Right ventricle myocardium inferior (tissue), 1 donor: ENCODE results near the gene RPL11. TPM values are rescaled to one million over a fixed set of nuclear protein-coding genes. Genes with fewer than 3 reads are reported as not detected.
"Not testable (repeated sequence)": the region's sequence is repeated elsewhere in the genome, so short reads cannot be mapped to it uniquely, and the experiment has no call there.

Experiments
- ATAC-seq: fragments of 200-7000 bp; cut with Tn5 transposase; one replicate; pipeline ENCODE4 v1.9.1; 2020; ENCODE audit warnings: mild to moderate bottlenecking, moderate library complexity
- DNase-seq: peaks from one replicate; pipeline ENCODE4 v3.0.0; 2021; ENCODE audit errors: missing footprints
- intact Hi-C: fragments of 100-400 bp; cut with DNase I; formaldehyde crosslinking; loops from one replicate; pipeline ENCODE4 v1.11.0; 2022
- long read RNA-seq: library from polyadenylated mRNA; unstranded; transcript quantifications from one replicate; pipeline ENCODE4 v2.0.0, GENCODE V29; 2021
- total RNA-seq: library from RNA; stranded (reverse); fragmentation: NEBNext Ultra II Directional; extraction: Animal tissue kit (Norgen Biotek cat#: 25700); gene quantifications from one replicate; pipeline ENCODE4 v1.2.1, GENCODE V29; 2021
- donor health status: DM: no; HTN: yes; CAD: no; lungs with severe emphysema.

RPL11 gene
- total RNA-seq, result 681 TPM
- long read RNA-seq, transcript RPL11-206 (6 exons, 1,017 nt), result major isoform, 192 of 290 reads
- long read RNA-seq, transcript RPL11-201 (6 exons, 660 nt), result minor isoform, 26 of 290 reads
- long read RNA-seq, partial matches to known transcripts, result 62 of 290 reads
- long read RNA-seq, other reads (novel, unspliced or antisense), result 5 of 290 reads

DNA sequence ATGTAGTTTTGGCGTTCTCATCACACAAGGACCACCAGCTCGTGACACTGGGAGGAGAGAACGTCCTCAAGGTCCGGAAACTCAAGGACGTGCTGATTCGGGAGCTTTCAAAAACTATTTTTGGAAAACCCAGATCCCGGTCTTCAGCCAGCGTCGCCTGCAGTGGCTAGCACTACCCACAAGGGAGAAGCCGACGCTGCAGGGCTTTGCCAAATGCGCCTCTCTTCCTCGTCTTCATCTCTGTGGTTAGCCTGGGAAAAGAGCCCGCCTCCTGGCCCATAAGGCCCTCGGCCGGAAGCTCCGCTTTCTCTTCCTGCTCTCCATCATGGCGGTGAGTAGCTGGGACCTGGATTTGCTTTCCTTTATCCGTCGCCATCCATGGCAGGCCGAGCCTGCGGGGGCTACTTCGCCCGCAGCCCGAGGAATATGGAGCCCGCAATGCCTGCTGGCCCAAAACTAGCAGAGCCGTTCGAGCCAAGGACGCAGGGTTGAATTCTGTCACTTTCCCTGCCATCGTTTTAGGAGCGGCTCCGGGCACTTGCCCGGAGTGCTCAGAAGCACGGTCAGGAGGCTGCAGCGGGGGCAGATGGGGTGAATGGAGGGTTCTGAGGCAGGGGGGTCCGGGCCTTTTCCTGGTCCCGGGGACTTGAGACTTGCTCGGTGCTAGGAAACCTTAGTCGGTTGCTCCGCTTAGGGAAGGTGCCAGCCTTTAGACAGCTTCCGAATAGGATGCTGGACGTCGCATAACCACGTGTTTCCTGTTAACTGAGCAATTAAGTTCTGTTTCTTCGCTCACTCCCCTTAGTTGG is at the start of gene RPL11:
TSS of gene RPL11 (plus strand) at position 308 of the 809 bp plus-strand sequence. CDS start at position 326, 18 bp downstream.
- intact Hi-C loops, result loop anchor here (5.0 kb wide), 1 partner anchor 51 kb away; the partner anchor contains the start of gene ELOA
- DNase-seq (peak; percentile 95), ATAC-seq (peak; percentile 100)

DNA sequence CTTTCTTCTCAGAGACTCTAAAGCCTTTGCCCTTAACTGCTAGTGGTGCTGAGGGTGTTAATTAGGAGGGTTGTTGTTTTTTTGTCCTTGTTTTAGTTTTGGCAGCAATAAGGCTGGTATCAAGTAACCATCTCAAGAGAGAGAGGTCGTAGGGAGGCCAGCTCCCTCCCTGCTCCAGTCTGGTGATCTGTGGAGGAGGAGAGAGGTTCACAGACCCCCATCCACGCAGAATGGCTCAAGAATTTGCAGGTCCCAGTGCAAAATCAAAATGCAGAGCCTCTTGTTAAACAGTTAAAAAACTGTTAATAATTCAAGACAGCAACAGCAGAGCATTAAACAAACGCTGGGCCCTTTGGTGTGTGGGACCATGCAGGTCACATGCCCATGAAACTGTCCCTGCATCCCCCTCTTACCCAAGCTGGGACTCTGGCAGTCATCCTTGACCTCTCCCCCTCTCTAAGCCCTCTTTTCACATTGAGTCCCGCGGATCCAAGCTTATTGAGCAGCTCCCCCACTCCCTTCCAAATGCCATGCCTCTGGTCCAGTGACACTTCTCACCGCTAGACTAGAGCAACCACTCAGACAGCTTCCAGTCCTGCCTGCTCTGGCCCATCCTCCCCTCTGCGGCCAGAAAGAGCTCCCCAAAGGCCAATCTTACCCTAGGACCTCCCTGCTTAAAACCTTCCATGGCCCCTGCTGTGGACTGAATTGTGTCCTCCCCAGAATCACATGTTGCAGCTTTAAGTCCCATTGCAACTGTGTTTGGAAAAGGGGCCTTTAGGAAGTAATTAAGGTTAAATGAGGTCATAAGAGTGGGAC is 47.7 kb upstream of the RPL11 start:
- intact Hi-C loops, result no loop called here
- DNase-seq, result peak; percentile 33
- peak; percentile 62 for ATAC-seq

DNA sequence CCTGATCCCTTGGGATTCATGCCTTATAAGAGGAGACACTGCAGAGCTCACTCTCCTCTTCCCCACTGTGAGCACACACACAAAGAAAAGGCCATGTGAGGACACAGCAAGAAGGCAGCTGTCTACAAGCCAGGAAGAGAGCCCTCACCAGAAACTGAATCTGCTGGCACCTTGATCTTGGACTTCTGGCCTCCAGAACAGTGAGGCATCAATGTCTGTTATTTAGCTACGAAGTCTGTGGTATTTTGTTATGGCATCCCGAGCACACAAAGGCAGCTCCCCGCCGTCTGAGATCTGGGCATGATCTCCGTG is 47.1 kb upstream of the RPL11 start:
- intact Hi-C loops, result no loop called here
- peak; percentile 34 for ATAC-seq
- DNase-seq, result no peak

DNA sequence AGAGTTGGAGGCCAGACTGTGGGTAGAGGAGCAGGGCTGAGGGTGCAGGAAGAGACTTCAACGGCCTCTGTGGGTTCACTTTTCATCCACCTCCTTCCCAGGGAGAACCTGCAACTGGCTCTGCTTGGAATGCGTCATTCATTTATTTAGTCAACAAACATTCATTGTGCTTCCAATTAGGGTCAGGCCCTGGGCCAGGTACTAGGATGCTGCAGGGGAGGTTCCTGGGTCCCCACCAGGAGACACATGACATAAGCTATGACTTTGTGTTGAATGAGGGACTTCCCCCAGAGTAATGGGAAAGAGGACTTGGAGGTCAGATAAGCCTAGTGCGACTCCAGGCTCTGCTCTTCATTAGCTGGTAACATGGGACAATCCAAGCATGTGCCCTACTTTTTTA is 46.3 kb upstream of the RPL11 start:
- intact Hi-C loops, result no loop called here
- ATAC-seq (no peak), DNase-seq (peak; percentile 37)

DNA sequence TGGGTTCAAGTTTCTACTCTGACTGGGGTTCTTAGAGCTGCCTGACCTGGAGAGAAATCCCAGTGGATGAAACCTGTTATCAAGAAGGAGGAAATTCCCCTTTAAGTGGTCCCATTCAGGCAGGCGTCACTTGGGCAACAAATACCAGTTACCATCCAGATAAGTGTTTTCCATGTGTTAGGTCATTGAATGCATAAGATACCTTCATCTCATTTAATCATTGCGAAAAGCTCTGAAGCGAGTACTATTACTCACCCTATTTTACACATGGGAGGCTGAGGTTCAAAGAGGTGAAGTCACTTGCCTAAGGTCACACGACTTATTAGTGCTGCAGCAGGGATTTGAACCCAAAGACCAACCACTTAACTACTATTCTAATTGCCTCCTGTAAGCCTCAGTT is 45.5 kb upstream of the RPL11 start:
- ATAC-seq, result no peak
- no peak for DNase-seq
- intact Hi-C loops, result no loop called here

DNA sequence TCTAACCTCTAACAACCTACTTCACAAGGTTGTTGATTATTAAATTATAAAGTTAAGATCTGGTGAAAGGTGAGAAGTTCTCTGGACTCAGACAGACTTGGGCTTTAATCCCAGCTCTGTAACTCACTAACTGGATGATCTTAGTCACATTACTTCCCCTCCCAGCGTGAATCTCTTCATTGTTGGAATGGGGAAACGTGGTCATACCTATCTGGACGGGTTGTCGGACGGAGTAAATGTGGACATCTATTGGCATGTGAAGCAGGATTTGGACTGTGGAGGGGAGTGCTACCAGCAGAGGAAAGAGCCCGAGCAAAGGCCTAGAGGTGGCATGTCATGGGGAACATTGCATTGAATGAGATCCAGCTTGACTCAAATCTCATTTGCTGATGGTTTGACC is 45.1 kb upstream of the RPL11 start:
- ATAC-seq (no peak), DNase-seq (no peak)
- intact Hi-C loops, result no loop called here

DNA sequence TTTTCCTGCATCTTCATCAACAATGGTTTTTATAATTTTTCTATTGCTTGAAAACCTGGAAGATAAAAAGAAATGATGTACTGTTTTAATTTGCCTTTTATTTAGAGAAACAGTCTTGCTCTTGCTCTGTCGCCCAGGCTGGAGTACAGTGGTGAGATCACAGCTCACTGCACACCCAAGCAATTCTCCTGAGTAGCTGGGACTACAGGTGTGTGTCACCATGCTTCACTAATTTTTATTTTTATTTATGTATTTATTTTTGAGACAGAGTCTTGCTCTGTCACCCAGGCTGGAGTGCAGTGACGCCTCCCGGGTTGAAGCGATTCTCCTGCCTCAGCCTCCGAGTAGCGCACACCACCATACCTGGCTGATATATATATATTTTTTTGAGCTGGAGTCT is 43.0 kb upstream of the RPL11 start:
- intact Hi-C loops, result no loop called here
- ATAC-seq, result no peak
- no peak for DNase-seq

DNA sequence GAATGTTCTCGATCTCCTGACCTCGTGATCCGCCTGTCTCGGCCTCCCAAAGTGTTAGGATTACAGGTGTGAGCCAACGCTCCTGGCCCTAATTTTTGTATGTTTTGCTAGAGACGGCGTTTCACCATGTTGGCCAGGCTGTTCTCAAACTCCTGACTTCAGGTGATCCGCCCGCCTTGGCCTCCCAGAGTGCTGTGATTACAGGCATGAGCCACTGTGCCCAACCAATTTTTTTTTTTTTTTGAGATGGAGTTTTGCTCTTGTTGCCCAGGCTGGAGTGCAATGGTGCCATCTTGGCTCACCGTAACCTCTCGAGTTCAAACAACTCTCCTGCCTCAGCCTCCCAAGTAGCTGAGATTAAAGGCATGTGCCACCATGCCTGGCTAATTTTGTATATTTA is 42.4 kb upstream of the RPL11 start:
- intact Hi-C loops, ATAC-seq: not testable (repeated sequence)
- peak; percentile 30 for DNase-seq

DNA sequence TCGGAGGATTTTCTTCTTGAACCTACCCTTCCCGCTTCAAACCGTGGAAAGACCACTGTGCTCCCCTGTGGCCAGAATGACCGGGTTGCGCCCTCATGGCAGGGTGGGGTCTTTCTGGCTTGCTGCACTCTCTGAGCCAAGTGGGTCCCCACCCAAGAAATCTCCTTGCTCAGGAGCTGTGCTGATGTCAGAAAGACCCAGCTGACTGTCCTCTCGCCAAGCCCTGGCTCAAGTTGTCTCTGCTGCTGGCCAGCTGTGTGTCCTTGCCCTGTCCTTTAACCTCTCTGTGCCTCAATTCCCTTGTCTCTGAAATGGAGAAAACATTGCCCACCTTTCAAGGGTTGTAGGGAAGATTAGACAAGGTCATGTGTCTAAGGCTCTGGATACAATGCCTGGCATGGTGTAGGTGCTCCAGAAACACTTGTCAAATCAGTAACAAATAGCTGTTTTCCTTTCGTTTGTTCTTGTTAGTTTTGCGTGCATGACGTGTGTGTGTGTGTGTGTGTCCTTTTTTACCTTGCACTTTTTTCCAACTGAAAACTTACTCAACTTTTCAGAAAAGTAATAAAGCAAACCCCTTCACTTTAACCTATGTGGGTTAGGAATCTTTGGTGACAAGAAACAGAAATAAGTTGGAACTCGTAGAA is 41.1 kb upstream of the RPL11 start:
- peak; percentile 86 for ATAC-seq
- DNase-seq, result peak; percentile 80

DNA sequence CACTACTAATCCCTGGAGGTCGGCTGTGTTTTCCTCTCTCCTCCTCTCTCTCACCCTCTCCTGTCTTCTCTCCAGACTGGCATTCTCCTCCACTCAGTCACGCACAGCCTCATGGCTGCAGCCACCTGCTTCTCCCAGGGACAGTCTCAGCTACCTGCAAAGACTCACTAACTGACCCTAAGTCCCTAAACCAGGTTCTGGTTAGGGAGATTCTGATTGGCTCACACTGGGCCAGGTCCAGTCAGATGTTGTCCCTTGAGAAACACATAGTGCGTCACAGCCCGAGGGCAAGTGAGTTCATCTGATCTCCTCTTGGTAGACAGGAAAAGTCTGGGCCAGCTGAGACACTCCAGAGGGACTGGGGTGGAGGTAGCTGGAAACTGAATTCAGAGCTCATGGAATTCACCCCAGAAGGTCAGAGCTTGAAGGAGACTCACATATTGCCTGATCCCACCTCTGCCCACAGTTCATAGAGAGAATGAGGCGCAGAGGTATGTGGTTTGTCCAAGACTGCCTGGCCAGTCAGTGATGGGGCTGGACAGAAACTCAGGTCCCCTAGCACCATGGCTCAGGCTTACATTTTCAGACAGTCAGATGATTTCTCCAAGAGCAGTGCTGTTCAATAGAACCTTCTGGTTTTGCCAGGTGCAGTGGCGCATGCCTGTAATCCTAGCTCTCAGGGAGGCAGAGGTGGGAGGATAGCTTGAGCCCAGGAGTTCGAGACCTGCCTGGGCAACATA is 40.4 kb upstream of the RPL11 start:
- ATAC-seq (peak; percentile 95), DNase-seq (peak; percentile 75)
- intact Hi-C loops, result no loop called here

More for the DNA sequence above, 41.1 kb upstream of the RPL11 start:
- intact Hi-C loops, result no loop called here

DNA sequence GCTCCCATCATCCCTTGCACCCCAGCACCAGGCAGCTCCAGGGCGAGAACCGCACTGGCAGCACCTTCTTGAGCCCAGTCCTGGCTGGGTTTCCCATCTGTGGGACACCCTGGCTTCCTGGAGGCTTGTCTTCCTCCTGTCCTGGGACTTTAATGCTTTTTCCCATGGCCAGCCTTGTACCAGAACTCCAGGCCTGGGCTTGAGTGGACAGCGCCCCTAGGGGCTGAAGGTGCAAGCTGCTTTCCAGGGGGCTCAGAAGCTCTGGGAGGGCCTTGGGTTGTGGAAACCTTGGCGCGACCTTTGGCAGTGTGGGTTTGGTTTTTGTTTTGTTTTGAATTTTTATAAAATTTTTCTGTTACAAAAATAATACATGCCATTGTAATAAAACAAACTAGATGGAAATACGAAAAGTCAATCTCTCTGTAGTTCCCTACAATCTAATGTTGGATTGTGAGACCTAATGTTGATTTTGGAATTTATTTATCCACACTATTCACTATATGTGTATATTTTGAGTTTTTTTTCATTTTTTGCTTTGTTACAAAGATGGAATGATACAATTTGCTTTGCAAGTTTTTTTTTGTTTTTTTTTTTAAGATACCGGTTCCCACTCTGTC is 33.8 kb upstream of the RPL11 start:
- intact Hi-C loops, result no loop called here
- ATAC-seq (peak; percentile 76), DNase-seq (no peak)

DNA sequence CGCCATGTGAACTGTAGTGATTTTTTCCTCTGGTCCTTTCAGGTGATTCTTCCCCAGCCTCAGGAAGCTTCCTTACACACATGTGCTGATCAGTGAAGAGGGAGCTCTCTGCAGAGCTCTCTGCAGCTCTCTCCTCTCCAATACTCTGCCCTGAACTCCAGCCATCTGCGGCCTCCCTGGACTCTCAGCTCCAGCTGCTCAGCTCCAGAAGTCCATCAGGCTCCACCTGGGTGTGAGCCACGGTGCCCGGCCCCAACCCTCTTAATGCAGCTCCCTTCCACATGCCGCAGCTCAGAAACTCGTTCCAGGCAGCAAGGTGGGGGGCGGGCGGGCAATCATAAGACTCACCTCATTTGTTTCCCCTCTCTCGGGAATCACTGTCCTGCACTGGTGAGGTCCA is 30.9 kb upstream of the RPL11 start:
- intact Hi-C loops, result no loop called here
- DNase-seq (no peak), ATAC-seq (no peak)

DNA sequence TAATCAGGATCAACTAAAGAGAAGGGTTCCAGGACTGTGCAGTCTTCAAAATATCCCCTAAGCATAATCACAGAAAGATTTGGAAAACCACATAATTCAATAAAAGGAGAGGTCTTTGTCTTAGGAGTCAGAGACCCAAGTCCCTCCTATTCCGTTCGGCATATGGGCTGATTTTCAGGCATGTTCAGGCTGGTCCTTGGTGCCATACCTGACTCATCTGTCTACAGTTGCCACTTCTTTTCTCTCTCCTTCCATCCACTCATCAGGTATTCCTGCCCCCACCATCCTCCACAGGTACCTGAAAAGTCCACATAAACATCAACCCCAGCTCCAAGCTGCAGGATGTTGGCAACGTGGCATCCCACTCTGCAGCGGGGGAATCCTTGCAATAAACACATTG is 29.7 kb upstream of the RPL11 start:
- no peak for DNase-seq
- intact Hi-C loops, result no loop called here
- no peak for ATAC-seq

DNA sequence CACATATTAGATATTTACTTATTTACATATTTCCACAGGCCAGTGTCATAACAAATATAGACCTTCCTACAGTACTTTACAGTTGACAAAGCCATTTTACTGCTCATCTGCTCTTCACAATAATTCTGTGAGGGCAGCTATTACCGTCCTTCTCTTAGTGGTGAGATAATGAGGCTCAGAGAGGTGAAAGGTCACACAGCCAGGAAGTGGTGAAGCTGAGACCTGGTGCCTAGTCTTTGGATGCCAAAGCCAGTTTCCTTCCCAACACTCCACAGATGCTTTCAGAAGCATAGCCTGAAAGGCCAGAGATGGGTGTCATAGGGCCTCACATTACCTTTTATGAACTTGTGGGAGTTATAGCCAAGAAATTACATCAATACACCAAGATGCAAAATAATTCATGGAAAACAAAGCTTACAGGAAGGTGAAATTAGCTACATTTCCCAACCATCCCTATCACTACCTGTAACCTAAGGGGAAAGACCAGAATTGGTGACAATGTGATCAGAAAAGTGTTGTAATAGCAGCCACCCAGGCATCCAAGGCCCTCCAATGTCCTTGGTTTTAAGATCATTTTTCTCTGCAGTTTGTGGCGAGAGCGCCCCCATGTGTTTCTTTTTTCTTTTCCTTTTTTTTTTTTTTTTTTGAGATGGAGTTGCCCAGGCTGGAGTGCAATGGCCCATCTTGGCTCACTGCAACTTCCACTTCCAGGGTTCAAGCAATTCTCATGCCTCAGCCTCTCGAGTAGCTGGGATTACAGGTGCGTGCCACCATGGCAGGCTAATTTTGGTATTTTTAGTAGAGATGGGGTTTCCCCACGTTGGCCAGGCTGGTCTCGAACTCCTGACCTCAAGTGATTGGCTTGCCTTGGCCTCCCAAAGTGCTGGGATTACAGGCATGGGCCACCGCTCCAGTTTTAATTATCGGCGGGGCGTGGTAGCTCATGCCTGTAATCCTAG is 26.5 kb upstream of the RPL11 start:
- intact Hi-C loops, result no loop called here
- ATAC-seq (peak; percentile 44), DNase-seq (no peak)

DNA sequence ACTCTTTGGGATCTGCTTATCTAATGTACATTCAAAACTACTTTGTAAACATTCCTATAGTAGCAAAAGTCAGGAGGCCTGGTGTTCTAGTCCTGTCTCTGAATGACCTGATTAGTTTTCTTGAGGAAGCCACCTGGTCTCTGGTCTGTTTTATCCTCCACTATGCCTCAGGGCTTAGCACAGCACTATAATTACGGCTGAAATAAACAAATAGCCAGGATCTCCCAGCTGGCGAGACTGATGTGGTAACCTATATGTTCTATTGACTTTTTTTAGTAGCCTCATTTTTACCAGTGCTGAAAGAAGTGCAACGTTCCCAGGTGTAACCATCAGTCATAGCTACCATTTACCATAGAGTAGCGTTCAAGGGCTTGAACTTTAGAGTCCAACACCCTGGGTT is 24.2 kb upstream of the RPL11 start:
- DNase-seq (no peak), ATAC-seq (no peak)
- intact Hi-C loops, result no loop called here

DNA sequence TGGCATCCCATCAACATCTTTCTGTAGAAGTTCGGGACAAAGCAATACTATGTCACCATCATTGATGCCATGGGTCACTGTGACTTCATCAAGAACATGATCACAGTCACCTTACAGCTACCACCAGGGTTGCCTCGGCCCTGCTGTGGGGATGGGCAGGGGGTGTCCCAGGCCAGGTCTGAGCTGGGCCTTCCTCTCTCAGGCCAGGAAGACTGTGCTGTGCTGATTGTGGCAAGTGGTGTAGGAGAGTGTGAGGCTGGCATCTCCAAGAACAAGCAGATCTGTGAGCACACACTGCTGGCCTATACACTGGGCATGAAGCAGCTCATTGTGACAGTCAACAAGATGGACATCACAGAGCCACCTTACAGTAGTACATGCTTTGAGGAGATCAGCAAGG is 20.9 kb upstream of the RPL11 start:
- DNase-seq, result no peak

DNA sequence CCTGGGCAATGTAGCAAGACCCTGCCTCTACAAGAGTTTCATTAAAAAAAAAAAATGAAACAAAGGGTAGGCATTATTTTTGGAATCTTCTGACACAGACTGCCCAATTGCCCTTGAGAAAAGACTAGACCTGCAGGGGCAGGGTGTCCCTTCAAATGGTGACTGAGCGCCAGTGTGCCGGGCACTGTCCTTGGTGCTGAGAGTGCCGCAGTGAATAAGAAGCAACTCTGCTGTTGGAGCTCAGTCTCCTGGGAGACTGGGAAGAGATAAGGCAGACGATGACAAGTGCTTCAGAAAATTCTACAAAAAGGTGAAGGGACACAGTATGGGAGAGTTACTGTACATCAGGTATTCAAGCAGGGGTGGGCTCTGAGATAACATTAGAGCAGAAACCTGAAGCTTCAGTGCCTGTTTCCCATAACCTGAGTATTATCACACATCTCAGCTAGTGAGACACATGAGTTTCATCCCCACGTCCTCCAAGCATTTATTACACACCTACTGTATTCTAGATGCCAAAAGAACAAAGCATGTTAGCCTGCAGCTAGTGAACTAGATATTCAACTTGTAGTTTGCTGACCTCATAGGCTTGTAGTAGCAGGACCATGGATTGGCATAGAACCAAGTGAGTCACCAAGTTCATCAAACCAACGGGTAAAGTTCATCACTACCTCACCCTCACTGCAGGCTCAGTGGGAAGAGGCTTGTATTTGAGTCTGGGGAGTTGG is 18.4 kb upstream of the RPL11 start:
- no peak for ATAC-seq
- no peak for DNase-seq
- intact Hi-C loops, result no loop called here

More for the DNA sequence above, 20.9 kb upstream of the RPL11 start:
- intact Hi-C loops, result no loop called here
- no peak for ATAC-seq
